ENCODE measurements around the gene NOTCH3. TPM values are rescaled to one million over a fixed set of nuclear protein-coding genes. Genes with fewer than 3 reads are reported as not detected.

Gene NOTCH3
- total RNA-seq, 1 experiment from 2014 or later, result 39.4 TPM

DNA sequence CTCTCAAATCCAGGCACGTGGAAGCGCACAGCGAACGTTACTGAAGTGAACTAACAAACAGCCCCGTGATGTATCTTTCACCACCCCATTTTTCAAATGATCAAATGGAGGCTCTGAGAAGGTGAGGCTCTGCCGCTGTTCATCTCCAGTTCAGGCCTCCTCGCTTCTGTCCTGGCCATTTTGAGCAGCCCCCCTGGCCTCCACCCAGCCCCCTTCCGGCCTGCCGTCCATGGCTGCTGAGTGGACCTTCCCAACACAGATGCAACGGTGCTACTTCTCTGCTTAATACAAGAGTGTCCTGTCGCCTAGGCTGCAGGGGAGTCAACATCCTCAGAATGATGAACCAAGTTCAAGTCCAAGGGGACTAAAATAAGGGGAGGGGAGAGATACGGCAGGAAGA lies 83.9 kb downstream of the NOTCH3 start:
- H3K27me3 ChIP-seq (ENCODE audit: insufficient read depth, low read length), result no peaks in the 10 kb centered on the region
- DNase-seq (ENCODE audit: low read depth, low spot score) (no peak), ATAC-seq (no peak)
- no peak overlapping the region for H3K27ac ChIP-seq (ENCODE audit: low read depth, low read length)
- no peak overlapping the region for H3K4me2 ChIP-seq (ENCODE audit: low read length)
- H3K36me3 ChIP-seq (ENCODE audit: control insufficient read depth in 1 of 2, insufficient read depth in 2 of 2, low read length in 2 of 2), result peaks cover 36 to 40% of the 10 kb centered on the region in 2 experiments
- intact Hi-C loops (cut with micrococcal nuclease), result no loop called here
- no TSS peak for BruUV-seq (replicated peaks)
- POLR2A ChIA-PET, result no interaction called here
- no peaks in the 10 kb centered on the region for H3K9me2 ChIP-seq (ENCODE audit: insufficient read depth)
- no peaks in the 10 kb centered on the region; a peak in 1 of 4 replicates for H3K4me1 ChIP-seq (ENCODE audit: control insufficient read depth in 1 of 2, insufficient read depth in 2 of 2, low read length in 2 of 2)
- H3K9ac ChIP-seq (ENCODE audit: low read length), result no peak overlapping the region
- no peak overlapping the region for H3K4me3 ChIP-seq (replicated peaks in 1 of 2; ENCODE audit: low read depth in 1 of 2, low read length in 2 of 2)
- CTCF ChIA-PET, result interaction anchor here (0.6 kb wide), 1 partner anchor 182 kb away, joined by 3 read pairs; no protein-coding TSS in a partner anchor
- H3K79me2 ChIP-seq (ENCODE audit: insufficient read depth, low read length), result no peaks in the 10 kb centered on the region
- RAD21 ChIA-PET (ENCODE audit: low non-redundant PET in 1 of 2, low total read pairs in 2 of 2, uncharacterized antibody in 2 of 2, unreplicated experiment in 2 of 2), result no interaction called here
- H4K20me1 ChIP-seq (ENCODE audit: insufficient read depth), result no peaks in the 10 kb centered on the region
- H2AFZ ChIP-seq (ENCODE audit: low read depth, low read length, poor library complexity, severe bottlenecking), result no peak overlapping the region
- peaks cover 3 to 6% of the 10 kb centered on the region in 2 experiments; a peak in 1 of 4 replicates for H3K9me3 ChIP-seq (ENCODE audit: control insufficient read depth in 1 of 2, insufficient read depth in 1 of 2, low read depth in 1 of 2, low read length in 2 of 2)
- TF ChIP-seq YY1 (IDR thresholded peaks at IDR 0.05; ENCODE audit: extremely low read depth, insufficient replicate concordance, low read depth, low read length), result no peak

DNA sequence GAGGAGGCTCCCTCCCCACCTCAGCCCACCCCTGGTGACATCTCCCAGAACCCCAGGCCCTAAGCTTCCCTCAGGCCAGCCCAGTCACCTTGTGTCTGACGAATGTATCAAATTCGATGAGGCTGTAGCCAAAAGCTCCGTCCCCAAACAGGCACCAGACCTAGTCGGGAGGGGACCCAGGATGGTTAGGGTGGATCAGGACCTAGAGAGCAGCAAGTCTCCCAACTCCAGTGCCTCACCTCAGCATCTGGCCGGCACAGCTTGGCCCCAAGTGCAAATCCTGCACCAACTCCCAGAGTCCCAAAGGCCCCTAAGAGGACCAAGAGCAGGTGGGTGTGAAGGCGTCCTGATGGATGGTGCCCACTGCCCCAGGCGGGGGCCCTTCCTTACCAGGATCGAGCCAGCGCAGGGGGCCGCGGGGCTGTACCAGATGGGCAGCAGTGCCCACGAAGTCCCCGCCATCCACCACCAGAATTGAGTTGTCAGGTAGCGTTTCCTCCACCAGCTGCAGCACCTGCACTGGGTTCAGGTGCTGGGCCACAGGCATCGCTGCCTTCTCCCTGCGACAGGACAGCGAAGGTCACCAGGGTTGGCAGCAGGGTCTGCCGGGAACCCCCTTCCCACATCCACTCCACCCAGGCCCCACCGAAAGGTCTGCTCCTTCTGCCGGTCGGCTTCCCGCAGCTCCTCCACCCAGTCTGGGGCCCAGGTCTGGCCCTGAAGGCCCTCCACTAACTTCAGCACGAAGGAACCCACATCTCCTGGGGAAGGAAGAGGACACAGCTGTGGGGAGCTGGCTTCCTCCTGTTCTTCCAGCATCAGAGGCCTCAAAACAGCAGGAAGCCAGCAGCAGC lies 84.8 kb downstream of the NOTCH3 start:
- Histone ChIP-seq H3K4me1 (ENCODE audit: control insufficient read depth in 1 of 2, insufficient read depth in 2 of 2, low read length in 2 of 2) (no peaks in the 10 kb centered on the region; a peak in 1 of 4 replicates), H2AFZ (ENCODE audit: low read depth, low read length, poor library complexity, severe bottlenecking) (no peak overlapping the region), H3K9ac (ENCODE audit: low read length) (no peak overlapping the region), H4K20me1 (ENCODE audit: insufficient read depth) (no peaks in the 10 kb centered on the region), H3K27me3 (ENCODE audit: insufficient read depth, low read length) (no peaks in the 10 kb centered on the region), H3K79me2 (ENCODE audit: insufficient read depth, low read length) (no peaks in the 10 kb centered on the region), H3K27ac (ENCODE audit: low read depth, low read length) (no peak overlapping the region), H3K4me2 (ENCODE audit: low read length) (no peak overlapping the region), H3K9me2 (ENCODE audit: insufficient read depth) (no peaks in the 10 kb centered on the region), H3K36me3 (ENCODE audit: control insufficient read depth in 1 of 2, insufficient read depth in 2 of 2, low read length in 2 of 2) (peaks cover 31 to 40% of the 10 kb centered on the region in 2 experiments), H3K4me3 (replicated peaks in 1 of 2; ENCODE audit: low read depth in 1 of 2, low read length in 2 of 2) (no peak overlapping the region), H3K9me3 (ENCODE audit: control insufficient read depth in 1 of 2, insufficient read depth in 1 of 2, low read depth in 1 of 2, low read length in 2 of 2) (peaks cover 3 to 6% of the 10 kb centered on the region in 2 experiments; a peak in 1 of 4 replicates)
- RAD21 ChIA-PET (ENCODE audit: low non-redundant PET in 1 of 2, low total read pairs in 2 of 2, uncharacterized antibody in 2 of 2, unreplicated experiment in 2 of 2), result no interaction called here
- POLR2A ChIA-PET, result no interaction called here
- DNase-seq (ENCODE audit: low read depth, low spot score) (no peak), ATAC-seq (no peak)
- TF ChIP-seq JUND (IDR thresholded peaks at IDR 0.05) (no peak), EZH2phosphoT487 (IDR thresholded peaks at IDR 0.05; ENCODE audit: borderline replicate concordance) (no peak)
- TF ChIP-seq, protein P1, sequence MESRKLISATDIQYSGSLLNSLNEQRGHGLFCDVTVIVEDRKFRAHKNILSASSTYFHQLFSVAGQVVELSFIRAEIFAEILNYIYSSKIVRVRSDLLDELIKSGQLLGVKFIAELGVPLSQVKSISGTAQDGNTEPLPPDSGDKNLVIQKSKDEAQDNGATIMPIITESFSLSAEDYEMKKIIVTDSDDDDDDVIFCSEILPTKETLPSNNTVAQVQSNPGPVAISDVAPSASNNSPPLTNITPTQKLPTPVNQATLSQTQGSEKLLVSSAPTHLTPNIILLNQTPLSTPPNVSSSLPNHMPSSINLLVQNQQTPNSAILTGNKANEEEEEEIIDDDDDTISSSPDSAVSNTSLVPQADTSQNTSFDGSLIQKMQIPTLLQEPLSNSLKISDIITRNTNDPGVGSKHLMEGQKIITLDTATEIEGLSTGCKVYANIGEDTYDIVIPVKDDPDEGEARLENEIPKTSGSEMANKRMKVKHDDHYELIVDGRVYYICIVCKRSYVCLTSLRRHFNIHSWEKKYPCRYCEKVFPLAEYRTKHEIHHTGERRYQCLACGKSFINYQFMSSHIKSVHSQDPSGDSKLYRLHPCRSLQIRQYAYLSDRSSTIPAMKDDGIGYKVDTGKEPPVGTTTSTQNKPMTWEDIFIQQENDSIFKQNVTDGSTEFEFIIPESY (IDR thresholded peaks at IDR 0.05; ENCODE audit: extremely low read depth, insufficient replicate concordance, low read length), result no peak
- TF ChIP-seq, protein P2, sequence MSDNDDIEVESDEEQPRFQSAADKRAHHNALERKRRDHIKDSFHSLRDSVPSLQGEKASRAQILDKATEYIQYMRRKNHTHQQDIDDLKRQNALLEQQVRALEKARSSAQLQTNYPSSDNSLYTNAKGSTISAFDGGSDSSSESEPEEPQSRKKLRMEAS (IDR thresholded peaks at IDR 0.05), result no peak
- intact Hi-C loops (cut with micrococcal nuclease), result no loop called here
- CTCF ChIA-PET, result no interaction called here
- BruUV-seq (replicated peaks), result no TSS peak
